Neural cell (in vitro differentiated cells): ENCODE results near the gene USP31.

Experiments
- CTCF ChIP-seq: fragments of 450-650 bp; IDR thresholded peaks from 2 replicates; pipeline ENCODE4 v1.5.1; 2014; ENCODE audit warnings: antibody characterized with exemption, mild to moderate bottlenecking, moderate library complexity; ENCODE audit not compliant: poor library complexity, severe bottlenecking
- EZH2 ChIP-seq: fragments of 200-600, 300-800 bp; shearing (Covaris generic), sonication (generic); IDR thresholded peaks from 2 replicates; pipeline ENCODE4 v1.6.1; 2014; ENCODE audit warnings: antibody characterized with exemption, low read length, borderline replicate concordance, mild to moderate bottlenecking; ENCODE audit not compliant: insufficient read depth, poor library complexity, severe bottlenecking
- POLR2AphosphoS5 ChIP-seq: IDR thresholded peaks from 2 replicates; pipeline ENCODE4 v1.6.1; 2012
- TF ChIP-seq, protein P1 (sequence below): IDR thresholded peaks from 2 replicates; pipeline ENCODE4 v1.6.1; 2012; ENCODE audit warnings: borderline replicate concordance

DNA sequence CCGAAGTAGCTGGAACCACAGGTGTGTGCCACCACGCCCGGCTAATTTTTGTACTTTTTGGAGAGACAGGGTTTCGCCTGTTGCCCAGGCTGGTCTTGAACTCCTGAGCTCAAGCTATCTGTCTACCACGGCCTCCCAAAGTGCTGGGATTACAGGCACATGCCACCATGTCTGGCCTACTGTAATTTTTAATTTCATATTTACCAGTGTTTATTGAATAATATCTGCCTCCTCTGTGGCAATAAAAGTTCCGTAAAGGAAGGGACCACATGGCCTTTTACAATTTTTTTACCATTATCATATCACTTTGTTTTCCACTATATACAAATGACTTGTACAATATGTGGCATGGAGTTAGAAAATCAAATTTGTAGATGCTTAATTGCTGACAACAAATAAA, 7.8 kb downstream of the USP31 start:
- TF ChIP-seq CTCF, result no peak
- TF ChIP-seq, protein P1, sequence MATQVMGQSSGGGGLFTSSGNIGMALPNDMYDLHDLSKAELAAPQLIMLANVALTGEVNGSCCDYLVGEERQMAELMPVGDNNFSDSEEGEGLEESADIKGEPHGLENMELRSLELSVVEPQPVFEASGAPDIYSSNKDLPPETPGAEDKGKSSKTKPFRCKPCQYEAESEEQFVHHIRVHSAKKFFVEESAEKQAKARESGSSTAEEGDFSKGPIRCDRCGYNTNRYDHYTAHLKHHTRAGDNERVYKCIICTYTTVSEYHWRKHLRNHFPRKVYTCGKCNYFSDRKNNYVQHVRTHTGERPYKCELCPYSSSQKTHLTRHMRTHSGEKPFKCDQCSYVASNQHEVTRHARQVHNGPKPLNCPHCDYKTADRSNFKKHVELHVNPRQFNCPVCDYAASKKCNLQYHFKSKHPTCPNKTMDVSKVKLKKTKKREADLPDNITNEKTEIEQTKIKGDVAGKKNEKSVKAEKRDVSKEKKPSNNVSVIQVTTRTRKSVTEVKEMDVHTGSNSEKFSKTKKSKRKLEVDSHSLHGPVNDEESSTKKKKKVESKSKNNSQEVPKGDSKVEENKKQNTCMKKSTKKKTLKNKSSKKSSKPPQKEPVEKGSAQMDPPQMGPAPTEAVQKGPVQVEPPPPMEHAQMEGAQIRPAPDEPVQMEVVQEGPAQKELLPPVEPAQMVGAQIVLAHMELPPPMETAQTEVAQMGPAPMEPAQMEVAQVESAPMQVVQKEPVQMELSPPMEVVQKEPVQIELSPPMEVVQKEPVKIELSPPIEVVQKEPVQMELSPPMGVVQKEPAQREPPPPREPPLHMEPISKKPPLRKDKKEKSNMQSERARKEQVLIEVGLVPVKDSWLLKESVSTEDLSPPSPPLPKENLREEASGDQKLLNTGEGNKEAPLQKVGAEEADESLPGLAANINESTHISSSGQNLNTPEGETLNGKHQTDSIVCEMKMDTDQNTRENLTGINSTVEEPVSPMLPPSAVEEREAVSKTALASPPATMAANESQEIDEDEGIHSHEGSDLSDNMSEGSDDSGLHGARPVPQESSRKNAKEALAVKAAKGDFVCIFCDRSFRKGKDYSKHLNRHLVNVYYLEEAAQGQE, result no peak
- no peak for TF ChIP-seq EZH2
- no peak for TF ChIP-seq POLR2AphosphoS5
